CD4-positive, alpha-beta T cell treated with Interferon alpha-2 for 1 hour (primary cell): ENCODE results near the gene SECISBP2L.
A peak's percentile ranks its signal among the peaks of the same experiment; 100 is the strongest.

Source experiments
- DNase-seq, 2 donors: peaks; one replicate each; pipeline ENCODE4 v3.0.0-alpha.2; 2020 to 2022

The SECISBP2L gene

DNA sequence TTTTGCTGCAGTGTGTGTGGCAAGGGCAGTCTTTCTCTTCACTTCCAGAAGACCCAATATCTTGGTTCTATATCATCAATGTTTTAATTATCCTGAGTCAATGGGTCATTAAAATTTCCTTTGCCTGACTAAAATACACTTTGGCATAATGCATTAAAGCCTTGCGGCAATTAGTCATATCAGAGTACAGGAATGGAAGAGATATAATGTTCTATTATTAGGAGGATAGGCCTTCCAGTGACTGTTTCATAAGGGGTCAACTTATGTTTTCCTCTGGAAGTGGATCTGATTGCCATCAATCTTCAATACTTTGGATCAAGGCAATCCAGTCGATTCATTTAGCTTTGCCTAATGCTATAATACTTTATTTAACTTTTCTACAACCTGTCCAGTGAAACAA is 9.4 kb upstream of the SECISBP2L start:
- no peak for DNase-seq

DNA sequence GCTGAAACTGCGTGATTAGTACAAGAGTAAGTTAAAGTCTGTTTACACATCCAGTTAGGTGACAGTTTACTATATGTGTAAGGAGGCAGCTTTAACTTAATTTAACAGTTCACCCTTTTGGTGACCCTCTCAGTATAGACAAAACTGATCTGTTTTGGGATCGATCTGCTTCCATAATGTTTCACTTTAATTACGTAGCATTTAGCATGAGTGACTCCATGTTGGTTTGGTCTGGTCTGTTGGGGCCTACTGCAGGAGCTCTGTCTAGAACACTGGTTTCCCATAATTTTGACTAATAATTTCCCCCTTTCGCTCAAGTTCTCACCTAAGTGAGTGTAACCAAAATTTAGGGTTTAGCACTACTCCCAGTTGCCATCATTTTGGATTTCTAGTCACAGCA is 6.4 kb upstream of the SECISBP2L start:
- no peak for DNase-seq

DNA sequence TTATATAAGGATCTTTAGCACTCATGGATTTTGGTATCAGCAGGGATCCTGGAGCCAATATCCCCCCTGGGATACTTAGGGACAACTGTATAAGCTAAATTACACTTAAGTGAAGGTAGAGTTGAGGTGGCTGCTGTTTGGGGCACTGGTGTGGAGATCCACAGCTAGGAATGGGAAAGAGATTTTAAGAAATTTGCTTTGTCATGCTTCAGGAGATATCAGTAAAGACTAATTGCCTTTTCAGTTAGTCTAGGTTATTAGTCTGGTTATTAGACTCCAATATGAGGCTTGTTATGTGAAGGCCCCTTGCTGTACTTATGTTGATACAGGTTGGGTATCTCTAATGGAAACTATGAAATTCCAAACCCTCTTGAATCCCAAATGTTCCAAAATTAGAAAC is 1.2 kb upstream of the SECISBP2L start:
- no peak for DNase-seq

DNA sequence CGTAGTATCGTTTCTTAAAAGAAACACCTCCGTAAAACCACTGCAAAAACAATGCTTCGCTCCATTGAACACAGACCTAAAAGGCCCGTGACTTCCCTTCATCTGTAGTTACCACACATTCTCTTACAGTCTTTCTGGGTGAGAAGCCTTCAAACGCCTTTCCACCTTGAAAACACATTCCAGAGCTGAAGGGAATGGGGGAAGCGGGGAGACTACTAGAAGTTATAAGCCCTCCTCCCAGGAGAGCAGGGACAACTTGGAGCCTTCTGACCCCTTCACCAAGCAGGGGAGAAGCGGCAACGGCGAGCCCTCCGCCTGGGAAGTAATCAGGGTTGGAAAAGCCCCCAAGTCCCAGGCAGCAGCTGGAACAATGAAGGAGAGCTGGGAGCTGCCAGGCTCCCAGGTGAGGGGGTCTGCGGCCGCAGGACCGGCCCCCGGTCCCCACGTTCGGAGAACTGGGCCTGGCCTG is 461 bp downstream of the SECISBP2L start:
- DNase-seq: peak; percentile 26 to 29

DNA sequence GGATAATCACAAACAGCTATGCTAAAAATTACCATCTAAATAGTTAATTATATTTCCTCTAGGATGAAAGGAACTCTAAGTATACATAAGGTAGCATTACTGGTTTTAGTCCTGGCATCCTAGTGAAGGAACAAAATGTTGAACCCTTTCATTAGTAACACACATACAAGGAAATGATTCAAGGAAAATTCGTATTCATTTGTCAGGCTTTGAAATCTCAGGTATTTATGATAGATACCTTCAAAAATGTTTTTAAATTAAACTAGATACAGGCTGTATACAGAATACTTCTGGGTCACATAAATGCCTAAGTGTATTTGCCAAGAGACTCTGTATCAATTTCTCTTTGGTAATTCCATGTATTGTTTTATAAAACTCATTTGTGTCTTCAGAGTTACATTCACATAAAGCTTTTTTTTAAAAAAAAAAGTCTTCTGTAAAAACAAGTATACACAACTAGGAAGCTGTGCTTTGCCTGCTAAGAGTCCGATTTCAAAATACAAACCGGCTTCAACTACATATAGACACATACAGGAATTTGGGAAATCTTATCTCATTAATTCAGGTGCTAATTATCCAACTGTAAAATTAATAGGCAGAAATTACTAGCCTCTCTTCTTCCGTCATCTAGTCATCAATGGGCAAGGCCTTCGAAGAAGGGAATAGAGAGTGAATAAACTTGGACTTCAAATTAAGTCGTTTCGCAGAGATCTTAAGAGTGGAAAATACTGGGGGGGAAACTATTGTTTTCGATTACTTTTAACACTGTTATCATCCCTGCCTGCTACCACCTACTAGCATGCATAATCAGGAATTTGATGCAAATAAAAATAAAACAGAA is 1.3 kb downstream of the SECISBP2L start:
- DNase-seq: no peak

DNA sequence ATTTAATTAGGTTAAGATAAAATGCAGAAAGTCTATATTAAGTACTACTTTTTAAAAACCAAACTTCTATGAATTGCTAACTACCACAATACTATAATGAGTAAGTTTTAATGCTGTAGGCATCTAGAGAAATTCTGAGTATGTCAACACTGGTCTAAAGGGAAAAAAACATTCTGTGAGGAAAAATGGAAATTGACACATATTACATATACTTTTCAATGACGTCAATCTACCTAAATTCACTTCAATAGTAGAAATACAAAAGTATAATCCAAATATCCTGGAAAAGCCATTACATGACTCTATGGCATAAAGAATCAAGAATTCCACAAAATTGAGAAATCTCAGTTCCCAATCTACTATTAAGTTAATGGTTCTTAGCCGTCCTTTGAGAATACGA is 2.2 kb downstream of the SECISBP2L start:
- DNase-seq: no peak

DNA sequence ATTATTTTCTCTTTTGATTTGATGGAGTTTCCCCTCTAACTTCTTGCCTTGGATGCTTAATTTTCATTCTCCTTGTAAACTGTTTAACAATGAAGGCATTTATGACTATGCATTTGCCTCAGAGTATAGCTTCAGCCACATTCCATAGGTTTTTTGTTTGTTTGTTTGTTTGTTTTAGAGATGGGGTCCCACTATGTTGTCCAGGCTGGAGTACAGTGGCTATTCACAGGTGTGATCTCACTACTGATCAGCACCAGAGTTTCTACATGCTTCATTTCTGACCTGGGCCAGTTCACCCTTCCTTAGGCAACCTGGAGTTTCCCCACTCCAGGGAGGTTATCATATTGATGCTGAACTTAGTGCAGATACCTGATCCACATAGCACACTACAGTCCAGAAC is 4.1 kb downstream of the SECISBP2L start:
- DNase-seq: no peak

DNA sequence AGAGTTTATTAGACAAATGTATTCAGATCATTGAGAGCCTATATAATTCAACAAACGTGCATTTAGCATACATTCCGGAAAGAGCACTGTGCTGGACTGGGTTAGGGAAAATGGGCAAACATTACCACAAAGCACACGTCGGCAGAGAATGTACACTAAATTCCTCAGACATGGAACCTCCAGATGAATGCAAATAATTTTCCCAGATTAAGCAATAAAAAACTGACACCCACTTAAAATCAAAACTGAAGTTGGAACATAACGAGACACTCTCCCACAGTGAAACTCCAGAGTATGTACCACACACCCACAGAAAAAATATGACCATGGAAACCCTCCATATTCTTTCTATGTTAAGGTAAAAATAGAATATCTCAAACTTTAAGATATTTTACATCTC is 4.8 kb downstream of the SECISBP2L start:
- no peak for DNase-seq

DNA sequence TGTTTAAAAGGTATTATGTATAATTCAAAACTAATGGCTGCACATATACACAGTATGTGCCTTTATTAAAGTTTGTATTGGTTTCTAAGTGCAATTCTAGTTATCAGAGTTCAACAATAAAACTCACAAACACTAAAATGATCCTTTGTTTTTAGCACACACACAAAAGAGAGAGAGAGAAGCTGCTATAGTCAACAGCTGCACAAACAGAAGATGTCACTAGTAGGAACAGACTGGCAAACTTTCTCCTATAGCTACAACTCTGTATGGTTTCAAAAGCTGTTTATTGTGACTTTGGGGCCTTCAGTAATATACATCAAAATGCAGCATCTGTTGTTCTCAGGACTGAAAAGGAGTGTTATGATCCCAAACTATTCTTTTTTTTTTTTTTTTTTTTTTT is 6.1 kb downstream of the SECISBP2L start:
- no peak for DNase-seq

DNA sequence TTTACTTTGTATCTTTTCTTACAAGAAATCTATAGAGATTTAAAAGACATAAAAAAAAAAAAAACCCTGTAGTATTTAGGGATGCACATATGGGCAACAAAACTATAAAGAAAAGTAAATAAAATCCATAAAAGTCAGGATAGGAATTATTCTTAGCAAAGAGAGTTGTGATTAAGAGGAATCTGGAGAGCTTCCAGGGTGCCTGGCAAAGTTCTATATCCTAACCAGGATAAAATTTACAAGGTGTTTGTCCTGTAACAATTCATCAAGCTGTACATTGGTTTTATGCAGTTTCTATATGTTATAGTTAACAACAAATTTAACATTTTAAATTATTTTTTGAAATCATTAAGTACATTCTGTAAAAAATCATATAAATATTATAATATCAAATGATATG is 7.9 kb downstream of the SECISBP2L start:
- no peak for DNase-seq

DNA sequence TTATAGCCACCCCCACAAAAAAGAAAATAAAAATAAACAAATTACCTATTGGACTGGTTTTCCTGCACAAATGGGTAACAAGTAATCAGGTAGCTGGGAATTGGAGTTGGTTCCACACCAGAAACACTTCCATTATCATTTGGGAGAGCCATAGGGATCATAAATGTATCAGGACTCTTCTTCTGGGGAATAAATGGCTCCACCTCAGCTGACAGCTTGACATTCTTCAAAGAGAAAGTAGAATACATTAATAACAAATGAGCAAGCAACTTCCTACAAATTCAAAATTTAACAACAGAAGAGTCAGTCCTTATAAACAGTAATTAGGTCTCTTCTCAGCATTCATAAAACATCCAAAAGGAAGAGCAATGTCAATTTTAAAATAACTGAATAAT is 8.7 kb downstream of the SECISBP2L start:
- no peak for DNase-seq

DNA sequence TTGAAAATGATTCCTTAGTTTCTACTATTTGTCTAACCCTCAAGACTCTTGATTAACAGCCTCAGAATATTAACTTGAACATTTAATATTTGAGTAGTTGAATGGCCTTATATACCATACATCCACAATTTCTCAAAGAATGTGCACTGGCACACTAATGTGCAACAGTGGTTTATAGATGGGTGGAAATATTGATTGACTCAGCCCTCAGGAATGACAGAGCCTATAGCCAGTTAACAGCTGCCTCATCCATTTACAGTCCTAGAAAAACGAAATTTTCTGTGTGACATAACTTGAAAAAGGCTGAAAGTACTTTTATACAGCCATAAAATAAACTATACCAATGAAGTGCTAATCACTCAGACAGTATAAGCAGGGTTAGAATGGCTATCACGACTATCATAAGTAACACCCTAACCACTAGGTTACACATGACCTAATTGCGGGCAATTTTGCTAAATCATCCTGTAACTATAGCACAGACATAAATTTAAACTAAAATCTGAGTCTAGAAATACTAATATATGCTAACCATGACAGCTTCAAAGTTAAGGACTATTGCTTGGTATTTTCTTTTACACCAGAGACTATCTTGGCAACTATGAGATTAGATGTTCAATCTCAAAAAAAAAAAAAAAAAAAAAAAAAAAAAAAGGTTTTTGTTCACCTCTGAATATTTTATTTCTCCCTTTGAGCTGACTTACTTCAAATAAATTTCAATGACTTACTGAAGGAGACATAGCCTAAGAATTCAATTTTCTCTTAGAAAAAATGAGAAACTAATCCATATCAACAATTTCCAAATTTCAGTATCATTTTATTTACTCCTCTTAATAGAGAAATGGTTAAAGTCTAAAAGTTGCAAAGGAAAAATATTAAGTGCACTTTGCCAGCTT is 9.3 kb downstream of the SECISBP2L start:
- peak in 1 of 2 donors; percentile 16 for DNase-seq

DNA sequence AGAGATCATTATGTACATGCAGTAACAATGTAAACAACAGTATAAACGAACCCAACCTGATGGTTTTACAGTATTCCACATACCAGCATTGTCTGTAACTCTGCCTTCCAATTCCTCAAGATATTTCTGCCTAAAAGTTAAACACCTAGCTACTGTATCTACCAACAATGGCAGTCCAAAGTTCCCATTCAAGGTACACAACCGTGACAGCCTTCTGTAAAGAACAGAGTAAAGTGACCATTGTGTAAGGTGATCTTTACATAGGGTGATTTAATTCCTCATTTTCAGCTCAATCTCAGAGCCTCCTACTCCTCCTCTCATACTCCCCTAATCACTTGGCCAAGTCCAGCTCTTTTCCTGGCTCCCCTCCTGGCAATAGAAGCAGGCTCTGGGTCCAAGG is 10.4 kb downstream of the SECISBP2L start:
- no peak for DNase-seq

DNA sequence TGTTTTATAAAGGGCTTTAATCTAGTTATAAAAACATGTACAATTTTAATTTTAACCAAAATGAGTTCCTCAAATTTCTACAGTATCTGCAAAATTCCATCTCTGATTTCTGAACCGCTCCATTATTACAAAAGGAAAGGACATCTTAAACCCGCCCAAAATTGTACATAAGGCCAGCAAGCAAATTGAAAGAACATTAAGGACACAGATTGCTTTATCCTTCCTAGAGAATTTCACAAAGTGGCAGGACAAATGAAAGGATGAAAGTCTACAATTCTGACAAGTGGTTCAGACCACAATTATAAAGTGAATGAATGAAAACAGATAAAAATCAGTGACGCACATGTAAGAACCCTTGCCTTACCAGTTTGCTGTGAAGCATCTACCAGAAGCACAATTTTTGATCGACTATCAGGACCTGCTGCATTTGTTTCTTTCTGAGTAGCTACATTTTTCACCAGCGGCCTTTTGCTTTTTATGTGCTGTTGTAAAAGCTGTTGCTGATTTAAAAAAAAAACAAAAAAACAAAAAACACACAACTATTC is 13.6 kb downstream of the SECISBP2L start:
- DNase-seq: no peak

DNA sequence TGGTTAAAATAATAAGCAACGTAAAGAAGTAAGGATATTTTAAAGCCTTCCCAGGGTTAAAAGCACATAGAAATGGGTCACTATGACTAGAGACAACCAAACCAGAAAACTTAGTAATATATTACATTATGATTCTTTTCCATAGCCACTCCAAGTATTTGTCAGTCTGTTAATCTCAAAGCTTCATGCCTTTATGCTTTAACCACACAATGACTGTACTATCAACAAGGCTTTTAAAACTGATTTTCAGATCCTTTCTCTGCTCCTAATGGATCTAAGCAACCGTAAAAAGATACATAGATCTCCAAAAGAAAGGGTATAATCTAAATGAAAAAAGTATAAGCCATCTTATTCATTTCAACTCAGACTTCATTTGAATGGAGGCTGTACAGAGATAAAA is 14.4 kb downstream of the SECISBP2L start:
- no peak for DNase-seq

DNA sequence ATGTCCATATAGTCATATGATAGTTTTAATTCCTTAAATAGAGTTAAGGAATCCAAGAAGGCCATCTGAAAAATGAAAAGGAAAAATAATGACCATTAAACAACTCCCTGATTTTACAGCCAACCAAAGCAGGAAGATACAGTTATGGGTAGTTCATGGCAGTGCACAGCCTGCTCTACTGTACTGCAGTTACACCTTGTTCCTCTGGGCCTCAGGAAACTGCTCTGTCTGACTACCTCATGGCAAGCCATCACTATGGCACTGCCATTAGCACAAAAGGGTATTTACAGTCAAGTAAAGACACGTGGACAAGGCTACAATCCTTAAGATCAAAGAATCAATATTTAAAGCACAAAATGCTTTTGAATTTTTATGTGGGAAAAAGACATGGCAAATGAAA is 19.5 kb downstream of the SECISBP2L start:
- no peak for DNase-seq

DNA sequence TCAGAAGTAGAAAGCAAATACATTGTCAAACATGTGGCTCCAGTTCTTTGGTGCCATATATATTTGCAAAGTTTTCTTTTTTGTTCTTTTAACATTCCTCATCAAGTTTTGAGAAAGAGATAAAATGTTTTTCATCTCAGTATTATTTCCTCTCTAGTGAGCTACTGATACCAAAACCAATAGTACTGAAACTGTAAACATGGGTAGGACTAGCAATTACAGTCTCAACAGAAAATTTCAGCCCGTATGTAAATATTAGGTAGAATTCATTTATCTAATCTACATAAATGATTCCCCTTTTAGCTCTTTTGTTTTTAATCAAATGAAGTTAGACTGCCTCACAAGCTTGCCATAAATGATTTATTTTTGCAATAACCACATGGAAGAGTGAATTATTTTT is 21.4 kb downstream of the SECISBP2L start:
- no peak for DNase-seq

DNA sequence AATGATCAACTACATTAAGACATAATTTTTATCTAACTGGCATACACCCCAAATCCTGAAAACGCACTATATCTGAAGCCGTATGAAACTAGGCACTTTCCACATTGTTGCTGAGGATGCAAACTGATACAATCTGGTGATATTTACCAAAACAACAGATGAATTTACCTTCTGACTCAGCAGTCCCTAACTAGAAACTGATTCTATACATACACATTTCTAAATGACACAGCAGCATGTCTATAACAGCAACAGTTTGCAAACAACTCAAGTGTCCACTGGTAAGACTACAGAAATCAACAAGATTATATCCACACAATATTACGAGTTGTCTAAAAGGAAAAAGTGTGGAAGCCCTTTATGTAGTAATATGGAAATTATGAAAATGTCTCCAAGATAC is 22.9 kb downstream of the SECISBP2L start:
- no peak for DNase-seq

DNA sequence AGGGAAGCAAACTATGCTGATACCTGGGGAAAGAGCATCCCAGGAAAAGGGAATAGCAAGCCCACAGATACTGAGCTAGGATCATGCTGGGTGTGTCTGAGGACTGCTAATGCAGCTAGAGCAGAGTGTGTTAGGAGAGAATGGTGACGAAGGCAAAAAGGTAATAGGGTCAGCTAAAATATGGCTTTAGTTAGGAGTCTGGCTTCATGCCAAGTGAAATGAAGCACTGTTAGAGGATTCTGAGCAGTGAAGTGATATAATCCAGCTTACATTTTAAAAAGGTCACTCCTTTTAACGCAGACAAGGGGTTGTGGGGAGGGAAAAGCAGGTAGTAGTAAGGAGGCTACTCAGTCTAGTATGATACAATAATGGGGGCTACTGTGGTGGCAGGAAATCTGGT is 30.4 kb downstream of the SECISBP2L start:
- DNase-seq: no peak

DNA sequence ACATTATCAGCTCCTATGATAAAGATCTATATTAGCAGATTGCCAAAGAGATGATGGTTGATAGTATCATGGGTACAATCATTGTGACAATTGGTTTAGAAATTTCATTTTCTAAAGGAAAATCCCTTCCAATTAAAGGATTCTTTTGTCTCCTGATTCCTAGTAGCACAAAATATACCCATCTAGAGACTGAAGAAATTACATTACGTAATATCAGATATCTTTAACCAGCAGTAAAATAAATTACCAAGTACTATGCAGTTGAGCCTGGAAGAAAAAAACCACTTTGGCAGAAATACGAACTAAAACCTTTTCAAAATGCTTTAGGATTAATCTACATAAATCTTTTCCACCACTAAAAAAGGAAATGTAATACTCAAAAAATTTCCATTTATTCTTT is 46.9 kb downstream of the SECISBP2L start:
- no peak for DNase-seq

DNA sequence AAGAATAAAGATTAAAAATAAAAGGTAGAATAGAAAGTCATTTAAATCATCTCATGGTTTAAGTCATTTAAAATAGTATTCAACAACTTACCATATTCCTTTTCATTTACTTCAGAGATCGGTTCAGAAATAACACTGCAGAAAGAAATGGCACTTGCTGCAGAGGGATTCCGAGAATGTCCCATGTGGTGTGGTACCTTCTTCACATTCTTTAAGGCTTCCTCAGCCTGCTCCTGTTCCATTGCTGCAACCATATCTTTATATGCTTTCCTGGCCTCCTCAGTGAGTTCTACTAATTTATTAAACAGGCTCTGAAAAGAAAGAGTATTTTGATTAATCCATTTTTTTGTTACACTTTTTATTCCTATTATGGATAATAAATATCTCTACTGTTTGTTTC is 50.0 kb downstream of the SECISBP2L start:
- no peak for DNase-seq

DNA sequence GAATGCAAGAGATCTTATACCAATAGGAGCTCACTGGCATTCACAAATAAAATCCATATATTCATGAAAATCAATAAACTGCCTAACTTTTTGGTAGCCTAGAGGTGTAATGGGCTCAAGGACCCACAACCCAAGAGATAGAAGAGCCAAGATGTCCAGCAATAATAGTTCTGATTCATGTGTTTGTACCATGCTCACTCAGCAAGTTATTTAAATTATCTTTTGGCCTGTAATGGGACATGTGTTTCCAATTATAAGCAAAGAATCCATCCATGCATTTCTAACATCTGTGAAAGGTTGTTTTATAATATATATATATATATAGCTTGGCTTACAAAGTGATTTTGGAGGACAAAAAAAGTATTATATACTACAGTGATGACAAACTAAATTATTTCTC is 52.9 kb downstream of the SECISBP2L start:
- DNase-seq: no peak

DNA sequence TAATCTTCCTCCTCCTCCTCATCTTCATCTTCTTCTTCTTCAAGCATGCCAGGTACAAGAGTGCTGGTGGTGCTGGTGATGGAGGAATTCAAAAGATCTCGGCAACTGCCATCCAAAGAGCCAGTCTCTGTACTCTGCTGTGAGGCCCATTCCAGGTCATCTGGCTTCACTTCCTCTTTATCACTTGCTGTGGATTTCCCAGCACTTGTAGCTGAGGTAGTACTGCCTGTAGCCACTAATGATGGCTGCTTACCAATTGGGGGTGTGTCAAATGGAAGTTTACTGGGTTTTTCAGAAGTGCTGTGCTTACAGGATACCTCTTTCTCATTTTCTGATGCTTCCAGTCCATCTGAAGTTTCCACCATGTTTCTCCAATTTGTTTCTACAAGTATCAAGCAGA is 53.7 kb downstream of the SECISBP2L start:
- no peak for DNase-seq

DNA sequence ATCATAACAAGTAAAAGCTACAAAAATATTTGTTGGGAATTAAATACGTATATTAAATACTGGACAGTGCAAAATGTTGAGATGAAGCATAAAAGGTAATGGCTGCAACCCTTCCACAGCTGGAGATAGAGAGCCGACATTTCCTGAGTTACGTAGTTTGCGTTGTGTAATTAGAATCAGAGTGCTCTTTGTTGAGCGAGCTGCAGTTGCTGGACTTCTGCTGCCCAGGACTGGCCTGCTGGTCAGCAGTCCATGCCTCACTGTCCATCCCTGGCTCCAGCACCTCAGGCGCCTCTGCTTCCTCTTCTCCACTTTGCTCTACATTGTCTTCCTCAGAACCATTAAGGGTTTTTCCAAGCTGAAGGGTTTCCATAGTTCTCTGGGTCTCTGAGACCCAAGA is 54.1 kb downstream of the SECISBP2L start:
- no peak for DNase-seq
